Activated gamma-delta T cell (primary cell): ENCODE measurements around the gene AKT3.

Experiments
- DNase-seq: peaks from one replicate; lab custom pipeline; 2025; lab: John Stamatoyannopoulos, UW

Gene AKT3

GRCh38 chr1:243508303-243508713 is 341.7 kb downstream of the AKT3 start:
- DNase-seq: peak; percentile 31

GRCh38 chr1:243507672-243508302 is 342.3 kb downstream of the AKT3 start:
- DNase-seq: no peak

- DNase-seq: no peak
These were observed 342.9 kb downstream of the AKT3 start for GRCh38 chr1:243507001-243507671.

GRCh38 chr1:243505986-243506689 is 343.9 kb downstream of the AKT3 start:
- DNase-seq: no peak

- DNase-seq: no peak
These were observed 346.9 kb downstream of the AKT3 start for GRCh38 chr1:243503155-243503554.

- DNase-seq: no peak
These were observed 349.0 kb downstream of the AKT3 start for GRCh38 chr1:243501002-243501401.

- DNase-seq: no peak
These were observed 349.5 kb downstream of the AKT3 start for GRCh38 chr1:243500512-243500911.

GRCh38 chr1:243499711-243500110 is 350.3 kb downstream of the AKT3 start:
- no peak for DNase-seq

- DNase-seq: no peak
These were observed 350.8 kb downstream of the AKT3 start for GRCh38 chr1:243499248-243499647.

GRCh38 chr1:243497939-243498681 is 351.9 kb downstream of the AKT3 start:
- no peak for DNase-seq

GRCh38 chr1:243496806-243497205 is 353.2 kb downstream of the AKT3 start:
- no peak for DNase-seq

- DNase-seq: no peak
These were observed 353.8 kb downstream of the AKT3 start for GRCh38 chr1:243496187-243496646.

- DNase-seq: no peak
These were observed 354.4 kb downstream of the AKT3 start for GRCh38 chr1:243495442-243496186.

GRCh38 chr1:243494741-243495431 is 355.2 kb downstream of the AKT3 start:
- no peak for DNase-seq

- no peak for DNase-seq
These were observed 356.6 kb downstream of the AKT3 start for GRCh38 chr1:243493156-243494129.

- DNase-seq: no peak
These were observed 359.0 kb downstream of the AKT3 start for GRCh38 chr1:243490748-243491686.

- DNase-seq: no peak
These were observed 360.1 kb downstream of the AKT3 start for GRCh38 chr1:243489681-243490546.

- DNase-seq: no peak
These were observed 360.9 kb downstream of the AKT3 start for GRCh38 chr1:243489158-243489527.
